ENCODE results near the gene RASL11B.

RASL11B gene

GRCh38 chr4:52915730-52916300 is 53.7 kb downstream of the RASL11B start:
- no peak for DNase-seq (ENCODE audit: low read depth)
